Neural cell (in vitro differentiated cells): ENCODE data around the gene ADAMTS6. TPM values are rescaled to one million over a fixed set of nuclear protein-coding genes. Genes with fewer than 3 reads are reported as not detected.

ENCODE experiments used
- H2AFZ ChIP-seq: fragments of 200-600, 300-800 bp; sonication (generic), shearing (Covaris generic); 2 replicates; pipeline ENCODE4 v1.6.0; 2014; ENCODE audit warnings: low read depth, mild to moderate bottlenecking, antibody characterized with exemption, low read length, moderate library complexity
- H3F3A ChIP-seq: fragments of 200-600 bp; shearing (Covaris generic); 2 replicates; pipeline ENCODE4 v1.6.1; 2016; ENCODE audit warnings: mild to moderate bottlenecking, moderate library complexity, mixed read lengths, antibody characterized with exemption, low read length; ENCODE audit not compliant: insufficient read depth, poor library complexity, severe bottlenecking
- H3K27ac ChIP-seq: fragments of 200-600, 300-800 bp; sonication (generic), shearing (Covaris generic); 2 replicates; pipeline ENCODE4 v1.5.1; 2014; ENCODE audit warnings: mild to moderate bottlenecking, low read length, moderate library complexity
- H3K27me3 ChIP-seq: fragments of 300-800, 200-600 bp; sonication (generic), shearing (Covaris generic); 2 replicates; pipeline ENCODE4 v1.6.0; 2014; ENCODE audit warnings: mild to moderate bottlenecking, low read depth, low read length, moderate library complexity; ENCODE audit not compliant: insufficient read depth
- H3K36me3 ChIP-seq: fragments of 300-800, 200-600 bp; sonication (generic), shearing (Covaris generic); 2 replicates; pipeline ENCODE4 v1.5.1; 2014; ENCODE audit warnings: mild to moderate bottlenecking, antibody characterized with exemption, low read length, moderate library complexity; ENCODE audit not compliant: insufficient read depth
- H3K4me2 ChIP-seq: fragments of 300-800, 200-600 bp; sonication (generic), shearing (Covaris generic); 2 replicates; pipeline ENCODE4 v1.6.0; 2014; ENCODE audit warnings: mild to moderate bottlenecking, low read length
- H3K4me3 ChIP-seq: fragments of 300-800, 200-600 bp; sonication (generic), shearing (Covaris generic); 2 replicates; pipeline ENCODE4 v1.5.1; 2014; ENCODE audit warnings: mild to moderate bottlenecking, low read length, moderate library complexity
- H3K79me2 ChIP-seq: fragments of 200-600 bp; shearing (Covaris generic); replicated peaks from 2 replicates; pipeline ENCODE4 v1.6.0; 2014; ENCODE audit warnings: mild to moderate bottlenecking, low read length, moderate library complexity; ENCODE audit not compliant: insufficient read depth
- H3K9ac ChIP-seq: fragments of 300-800, 200-600 bp; sonication (generic), shearing (Covaris generic); 2 replicates; pipeline ENCODE4 v1.6.1; 2016; ENCODE audit warnings: mild to moderate bottlenecking, low read length, mixed read lengths
- H3K9me2 ChIP-seq: fragments of 200-600 bp; shearing (Covaris generic); 2 replicates; pipeline ENCODE4 v1.6.1; 2016; ENCODE audit warnings: mild to moderate bottlenecking, low read length, mixed read lengths; ENCODE audit not compliant: insufficient read depth
- H3K9me3 ChIP-seq: fragments of 200-600, 300-800 bp; sonication (generic), shearing (Covaris generic); 2 replicates; pipeline ENCODE4 v1.6.1; 2016; ENCODE audit warnings: mild to moderate bottlenecking, mixed run types, low read length, moderate library complexity, mixed read lengths
- H4K20me1 ChIP-seq: fragments of 200-600 bp; shearing (Covaris generic); 2 replicates; pipeline ENCODE4 v1.6.1; 2016; ENCODE audit warnings: mild to moderate bottlenecking, mixed run types; ENCODE audit not compliant: insufficient read depth
- EP300 ChIP-seq: fragments of 450-650 bp; conservative IDR thresholded peaks from 2 replicates; pipeline ENCODE4 v1.6.1; 2014; ENCODE audit warnings: antibody characterized with exemption, mild to moderate bottlenecking, moderate library complexity; ENCODE audit not compliant: poor library complexity, severe bottlenecking
- EZH2 ChIP-seq: fragments of 200-600, 300-800 bp; shearing (Covaris generic), sonication (generic); IDR thresholded peaks from 2 replicates; pipeline ENCODE4 v1.6.1; 2014; ENCODE audit warnings: antibody characterized with exemption, low read length, borderline replicate concordance, mild to moderate bottlenecking; ENCODE audit not compliant: insufficient read depth, poor library complexity, severe bottlenecking
- MXI1 ChIP-seq: fragments of 450-650 bp; conservative IDR thresholded peaks from 2 replicates; pipeline ENCODE4 v1.6.1; 2014; ENCODE audit warnings: antibody characterized with exemption, mild to moderate bottlenecking; ENCODE audit not compliant: poor library complexity, severe bottlenecking
- POLR2AphosphoS5 ChIP-seq: IDR thresholded peaks from 2 replicates; pipeline ENCODE4 v1.6.1; 2012
- RAD21 ChIP-seq: fragments of 450-650 bp; conservative IDR thresholded peaks from 2 replicates; pipeline ENCODE4 v1.6.1; 2014; ENCODE audit warnings: antibody characterized with exemption, mild to moderate bottlenecking, moderate library complexity
- SMC3 ChIP-seq: fragments of 450-650 bp; conservative IDR thresholded peaks from 2 replicates; pipeline ENCODE4 v1.6.1; 2014; ENCODE audit warnings: antibody characterized with exemption, mild to moderate bottlenecking, moderate library complexity; ENCODE audit not compliant: poor library complexity
- TAF1 ChIP-seq: IDR thresholded peaks from 2 replicates; pipeline ENCODE4 v1.6.1; 2012; ENCODE audit warnings: low read depth
- polyA plus RNA-seq: library from polyadenylated mRNA; depleted of rRNA; stranded (reverse); fragments of >200 nt; gene quantifications from 2 replicates; pipeline ENCODE4 v1.2.3, GENCODE V29; 2014
- TF ChIP-seq, protein P1 (sequence below): IDR thresholded peaks from 2 replicates; pipeline ENCODE4 v1.6.1; 2012; ENCODE audit warnings: borderline replicate concordance
- TF ChIP-seq, protein P2 (sequence below): fragments of 450-650 bp; IDR thresholded peaks from 2 replicates; pipeline ENCODE4 v1.5.1; 2014; ENCODE audit warnings: antibody characterized with exemption, mild to moderate bottlenecking, moderate library complexity; ENCODE audit not compliant: poor library complexity, severe bottlenecking

The ADAMTS6 gene
- polyA plus RNA-seq, 1 donor from 2014 or later = 0.58 TPM

DNA sequence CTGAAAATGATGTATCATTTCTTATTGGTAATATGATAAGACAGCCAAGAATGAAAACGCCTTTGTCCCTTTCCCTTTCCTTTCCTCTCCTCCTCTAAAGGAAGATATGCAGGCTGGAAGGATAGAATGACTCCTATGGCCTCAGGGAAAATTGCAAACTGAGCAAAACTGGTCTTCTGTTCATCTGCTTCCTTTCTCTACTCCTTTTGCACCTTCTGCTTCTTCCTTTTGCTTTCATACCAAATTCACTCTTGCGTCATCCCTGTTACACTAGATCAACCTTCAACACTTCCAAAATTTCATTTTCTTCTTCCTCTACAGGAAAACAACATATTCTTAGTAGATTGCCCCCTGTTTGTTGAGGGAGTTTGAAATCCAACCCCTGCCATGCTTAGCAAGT is 234.1 kb downstream of the ADAMTS6 start:
- no peaks in the 10 kb centered on the region for H3F3A ChIP-seq
- no peak overlapping the region for H3K27ac ChIP-seq
- no peak overlapping the region for H3K4me2 ChIP-seq
- no peak for TF ChIP-seq TAF1
- no peak for TF ChIP-seq RAD21
- TF ChIP-seq MXI1 = no peak
- TF ChIP-seq SMC3 = no peak
- no peak for TF ChIP-seq POLR2AphosphoS5
- TF ChIP-seq, protein P1, sequence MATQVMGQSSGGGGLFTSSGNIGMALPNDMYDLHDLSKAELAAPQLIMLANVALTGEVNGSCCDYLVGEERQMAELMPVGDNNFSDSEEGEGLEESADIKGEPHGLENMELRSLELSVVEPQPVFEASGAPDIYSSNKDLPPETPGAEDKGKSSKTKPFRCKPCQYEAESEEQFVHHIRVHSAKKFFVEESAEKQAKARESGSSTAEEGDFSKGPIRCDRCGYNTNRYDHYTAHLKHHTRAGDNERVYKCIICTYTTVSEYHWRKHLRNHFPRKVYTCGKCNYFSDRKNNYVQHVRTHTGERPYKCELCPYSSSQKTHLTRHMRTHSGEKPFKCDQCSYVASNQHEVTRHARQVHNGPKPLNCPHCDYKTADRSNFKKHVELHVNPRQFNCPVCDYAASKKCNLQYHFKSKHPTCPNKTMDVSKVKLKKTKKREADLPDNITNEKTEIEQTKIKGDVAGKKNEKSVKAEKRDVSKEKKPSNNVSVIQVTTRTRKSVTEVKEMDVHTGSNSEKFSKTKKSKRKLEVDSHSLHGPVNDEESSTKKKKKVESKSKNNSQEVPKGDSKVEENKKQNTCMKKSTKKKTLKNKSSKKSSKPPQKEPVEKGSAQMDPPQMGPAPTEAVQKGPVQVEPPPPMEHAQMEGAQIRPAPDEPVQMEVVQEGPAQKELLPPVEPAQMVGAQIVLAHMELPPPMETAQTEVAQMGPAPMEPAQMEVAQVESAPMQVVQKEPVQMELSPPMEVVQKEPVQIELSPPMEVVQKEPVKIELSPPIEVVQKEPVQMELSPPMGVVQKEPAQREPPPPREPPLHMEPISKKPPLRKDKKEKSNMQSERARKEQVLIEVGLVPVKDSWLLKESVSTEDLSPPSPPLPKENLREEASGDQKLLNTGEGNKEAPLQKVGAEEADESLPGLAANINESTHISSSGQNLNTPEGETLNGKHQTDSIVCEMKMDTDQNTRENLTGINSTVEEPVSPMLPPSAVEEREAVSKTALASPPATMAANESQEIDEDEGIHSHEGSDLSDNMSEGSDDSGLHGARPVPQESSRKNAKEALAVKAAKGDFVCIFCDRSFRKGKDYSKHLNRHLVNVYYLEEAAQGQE = no peak
- no peak for TF ChIP-seq EP300
- TF ChIP-seq, protein P2, sequence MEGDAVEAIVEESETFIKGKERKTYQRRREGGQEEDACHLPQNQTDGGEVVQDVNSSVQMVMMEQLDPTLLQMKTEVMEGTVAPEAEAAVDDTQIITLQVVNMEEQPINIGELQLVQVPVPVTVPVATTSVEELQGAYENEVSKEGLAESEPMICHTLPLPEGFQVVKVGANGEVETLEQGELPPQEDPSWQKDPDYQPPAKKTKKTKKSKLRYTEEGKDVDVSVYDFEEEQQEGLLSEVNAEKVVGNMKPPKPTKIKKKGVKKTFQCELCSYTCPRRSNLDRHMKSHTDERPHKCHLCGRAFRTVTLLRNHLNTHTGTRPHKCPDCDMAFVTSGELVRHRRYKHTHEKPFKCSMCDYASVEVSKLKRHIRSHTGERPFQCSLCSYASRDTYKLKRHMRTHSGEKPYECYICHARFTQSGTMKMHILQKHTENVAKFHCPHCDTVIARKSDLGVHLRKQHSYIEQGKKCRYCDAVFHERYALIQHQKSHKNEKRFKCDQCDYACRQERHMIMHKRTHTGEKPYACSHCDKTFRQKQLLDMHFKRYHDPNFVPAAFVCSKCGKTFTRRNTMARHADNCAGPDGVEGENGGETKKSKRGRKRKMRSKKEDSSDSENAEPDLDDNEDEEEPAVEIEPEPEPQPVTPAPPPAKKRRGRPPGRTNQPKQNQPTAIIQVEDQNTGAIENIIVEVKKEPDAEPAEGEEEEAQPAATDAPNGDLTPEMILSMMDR = no peak
- no peak for TF ChIP-seq EZH2
- no peak overlapping the region for H3K9ac ChIP-seq
- H3K9me2 ChIP-seq = no peaks in the 10 kb centered on the region
- H3K79me2 ChIP-seq = no peaks in the 10 kb centered on the region
- no peak overlapping the region for H2AFZ ChIP-seq
- no peak overlapping the region for H3K4me3 ChIP-seq
- no peaks in the 10 kb centered on the region for H4K20me1 ChIP-seq
- no peaks in the 10 kb centered on the region for H3K36me3 ChIP-seq
- no peaks in the 10 kb centered on the region for H3K9me3 ChIP-seq
- no peaks in the 10 kb centered on the region for H3K27me3 ChIP-seq

DNA sequence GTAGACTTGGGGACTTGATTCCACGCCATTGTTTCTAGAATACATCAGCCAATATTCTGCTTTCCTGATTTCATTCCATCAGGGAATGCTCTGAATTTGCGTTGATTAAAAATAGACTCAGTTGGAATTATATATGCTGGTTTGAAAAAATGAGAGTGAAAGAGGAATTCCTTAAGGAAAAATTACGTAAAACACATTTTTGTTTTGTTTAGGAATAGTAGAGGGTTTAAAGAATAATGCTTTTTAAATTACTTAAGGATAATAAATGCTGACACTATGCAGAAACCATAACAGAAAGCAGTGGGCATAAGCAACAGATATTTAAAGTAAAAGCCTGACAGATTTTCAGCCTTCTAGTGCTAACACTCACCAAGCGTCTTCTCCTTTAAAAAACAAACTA is 235.0 kb downstream of the ADAMTS6 start:
- Histone ChIP-seq H3F3A (no peaks in the 10 kb centered on the region), H2AFZ (no peak overlapping the region)

More for the DNA sequence above, 235.0 kb downstream of the ADAMTS6 start:
- Histone ChIP-seq H3K9me3 (no peaks in the 10 kb centered on the region), H3K9me2 (no peaks in the 10 kb centered on the region), H3K79me2 (no peaks in the 10 kb centered on the region), H3K4me3 (no peak overlapping the region), H3K27ac (no peak overlapping the region), H3K36me3 (no peaks in the 10 kb centered on the region), H3K9ac (no peak overlapping the region), H4K20me1 (no peaks in the 10 kb centered on the region), H3K27me3 (no peaks in the 10 kb centered on the region), H3K4me2 (no peak overlapping the region)
- TF ChIP-seq RAD21 (no peak), TAF1 (no peak), POLR2AphosphoS5 (no peak), EZH2 (no peak), SMC3 (no peak), MXI1 (no peak), EP300 (no peak)
- TF ChIP-seq, protein P2 = no peak
- TF ChIP-seq, protein P1 = no peak
